Heart left ventricle (tissue), 13 donors: ENCODE measurements around the gene GMCL1.

ENCODE experiments used
- POLR2A ChIP-seq, 2 donors: fragments of 450-650 bp; IDR thresholded peaks; one replicate each; pipeline ENCODE4 v1.6.1; 2017; ENCODE audit warnings: antibody characterized with exemption in 2 of 2, mild to moderate bottlenecking in 2 of 2, moderate library complexity in 2 of 2
- TF ChIP-seq, protein P1 (sequence below), 12 donors: fragments of 200-600 bp; sonication (generic) in 4 of 12; IDR thresholded peaks; one replicate each; pipeline versions ENCODE4 v1.5.0 to v1.8.0; 2018 to 2022; ENCODE audit warnings: antibody characterized with exemption in 12 of 12, mild to moderate bottlenecking in 5 of 12
- donor health status: ischemic (EF 13 %, LVEDD 7.1; RV severe dilation, severe dysfunction).
- donor health status: DM: no; HTN: yes; CAD: no.
- donor health status: DM: no; HTN: no; CAD: no.
- donor health status: ischemic (EF 25% LVEDD 6.9; RV normal size, moderate dysfunction).
- donor health status: ischemic (EF 25% LVEDD 5.7; RV mildly dilated, moderate dysfunction).
- donor health status: ischemic (EF 35%, LVEDD 5.7; RV mildly dilated, moderate dysfunction).
- donor health status: nonischemic (EF 11% LVEDD 7.7; RV severe dilation, severe dysfunction).
- donor health status: DM: yes; HTN: yes; CAD: no.
- donor health status: PGD.
- donor health status: ischemic (EF 29% LVEDD 5.4; RV normal size, mild dysfunction).
- donor health status: nonischemic (EF 23%, LVEDD 6.1; RV moderate dilation, normal function).

DNA sequence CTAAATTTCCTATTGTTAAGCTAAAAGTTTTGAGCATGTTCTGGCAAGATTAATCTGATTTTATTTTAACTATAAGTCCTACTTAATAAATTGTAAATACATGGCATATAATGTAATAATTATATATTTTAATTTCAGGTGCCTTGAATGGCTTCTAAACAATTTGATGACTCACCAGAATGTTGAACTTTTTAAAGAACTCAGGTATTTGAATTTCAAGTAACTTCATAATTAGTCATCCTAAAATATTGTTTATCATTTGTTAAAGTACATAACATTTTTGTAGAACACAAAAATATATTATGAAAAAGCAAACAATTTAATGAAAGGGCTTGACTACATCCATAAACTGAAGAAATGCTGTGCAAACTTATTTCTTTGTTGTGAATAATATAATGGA lies 14.5 kb downstream of the GMCL1 start:
- TF ChIP-seq, protein P1, sequence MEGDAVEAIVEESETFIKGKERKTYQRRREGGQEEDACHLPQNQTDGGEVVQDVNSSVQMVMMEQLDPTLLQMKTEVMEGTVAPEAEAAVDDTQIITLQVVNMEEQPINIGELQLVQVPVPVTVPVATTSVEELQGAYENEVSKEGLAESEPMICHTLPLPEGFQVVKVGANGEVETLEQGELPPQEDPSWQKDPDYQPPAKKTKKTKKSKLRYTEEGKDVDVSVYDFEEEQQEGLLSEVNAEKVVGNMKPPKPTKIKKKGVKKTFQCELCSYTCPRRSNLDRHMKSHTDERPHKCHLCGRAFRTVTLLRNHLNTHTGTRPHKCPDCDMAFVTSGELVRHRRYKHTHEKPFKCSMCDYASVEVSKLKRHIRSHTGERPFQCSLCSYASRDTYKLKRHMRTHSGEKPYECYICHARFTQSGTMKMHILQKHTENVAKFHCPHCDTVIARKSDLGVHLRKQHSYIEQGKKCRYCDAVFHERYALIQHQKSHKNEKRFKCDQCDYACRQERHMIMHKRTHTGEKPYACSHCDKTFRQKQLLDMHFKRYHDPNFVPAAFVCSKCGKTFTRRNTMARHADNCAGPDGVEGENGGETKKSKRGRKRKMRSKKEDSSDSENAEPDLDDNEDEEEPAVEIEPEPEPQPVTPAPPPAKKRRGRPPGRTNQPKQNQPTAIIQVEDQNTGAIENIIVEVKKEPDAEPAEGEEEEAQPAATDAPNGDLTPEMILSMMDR (IDR thresholded peaks at IDR 0.05), result no peak
- TF ChIP-seq POLR2A (IDR thresholded peaks at IDR 0.05), result no peak
